Stomach (tissue), 19 donors: Measurements from ENCODE around the gene CBLB. TPM values are rescaled to one million over a fixed set of nuclear protein-coding genes. Genes with fewer than 3 reads are reported as not detected.

Experiments
- DNase-seq, 2 donors: peaks; one replicate each; pipeline versions ENCODE4 v3.0.0 to v3.0.0-alpha.2; 2013 to 2019
- H3K27ac ChIP-seq, 5 donors: fragments of 200-600 bp in 4 of 5; sonication (generic) in 4 of 5; one replicate each; pipeline ENCODE4 v1.5.1; 2013 to 2019; ENCODE audit warnings: mild to moderate bottlenecking in 1 of 5, moderate library complexity in 1 of 5
- H3K27me3 ChIP-seq, 3 donors: fragments of 200-600 bp; sonication (generic); one replicate each; pipeline ENCODE4 v1.5.1; 2017 to 2019; ENCODE audit warnings: mixed run types in 1 of 3
- H3K36me3 ChIP-seq, 4 donors: fragments of 200-600 bp; sonication (generic); 1 replicate in 3 of 4; 2 replicates in 1 of 4; pipeline ENCODE4 v1.5.1; 2016 to 2019
- H3K4me1 ChIP-seq, 4 donors: fragments of 200-600 bp; sonication (generic); one replicate each; pipeline ENCODE4 v1.5.1; 2016 to 2019
- H3K4me3 ChIP-seq, 4 donors: fragments of 200-600 bp; sonication (generic) in 3 of 4; one replicate each; pipeline ENCODE4 v1.5.1; 2016 to 2019; ENCODE audit warnings: mild to moderate bottlenecking in 1 of 4
- H3K9me3 ChIP-seq, 4 donors: fragments of 200-600 bp; sonication (generic); one replicate each; pipeline ENCODE4 v1.5.1; 2016 to 2019
- EP300 ChIP-seq: sonication (generic); formaldehyde crosslinking; IDR thresholded peaks from one replicate; pipeline ENCODE4 v1.6.1; 2017; ENCODE audit warnings: antibody characterized with exemption
- POLR2A ChIP-seq, 4 donors: fragments of 450-650 bp; IDR thresholded peaks; one replicate each; pipeline ENCODE4 v1.6.1; 2016; ENCODE audit warnings: antibody characterized with exemption in 4 of 4, control low read depth in 2 of 4, mild to moderate bottlenecking in 1 of 4, moderate library complexity in 1 of 4
- POLR2AphosphoS5 ChIP-seq, 3 donors: sonication (generic); formaldehyde crosslinking; IDR thresholded peaks; one replicate each; pipeline ENCODE4 v1.6.1; 2016; ENCODE audit warnings: antibody characterized with exemption in 3 of 3
- WGBS, 5 donors: extraction: QIAGEN DNeasy Blood & Tissue Kit in 3 of 5; methylation state at CpG; one replicate each; pipeline versions ENCODE4 v1.1.5 to v1.1.7; 2013 to 2018; 5-methylcytosine and 5-hydroxymethylcytosine counted together
- intact Hi-C: fragments of 100-400 bp; cut with DNase I; formaldehyde crosslinking; loops from one replicate; pipeline ENCODE4 v1.15.1; 2023; ENCODE audit warnings: low total_unique reads
- long read RNA-seq, 10 donors: transcript quantifications; one replicate each; lab custom pipeline, GENCODE V29; 2026
- polyA plus RNA-seq, 3 donors: library from polyadenylated mRNA; stranded (reverse); fragments of 200-250 nt; gene quantifications; one replicate each; pipeline ENCODE4 v1.2.3, GENCODE V29; 2013
- total RNA-seq, 5 donors: library from RNA; depleted of rRNA; stranded (reverse); fragments of >200 nt; gene quantifications; one replicate each; pipeline versions ENCODE4 v1.1.0 to v1.2.3, GENCODE V29; 2014 to 2016
- TF ChIP-seq, protein P1 (sequence below), 7 experiments: fragments of 450-650 bp in 4 of 7; fragments of 200-600 bp in 3 of 7; sonication (generic) in 3 of 7; IDR thresholded peaks; one replicate each; pipeline ENCODE4 v1.5.1; 2016 to 2019; ENCODE audit warnings: antibody characterized with exemption in 7 of 7, control low read depth in 2 of 7, mild to moderate bottlenecking in 1 of 7
- donor health status: healthy with polysubstance abuse.
- donor health status: Bipolar disorder and iron deficiency.
- donor health status: healthy.

CBLB gene
- total RNA-seq (10 to 100 TPM; 26.4 to 94.4 (median 75.9) TPM), polyA plus RNA-seq (1 to 10 TPM; 6.9 to 8.9 (median 7.2) TPM)
- long read RNA-seq, donor 1: 0 reads
- long read RNA-seq, donor 2, full-length matches to known transcripts: 2 of 2 reads
- long read RNA-seq, donor 2, partial matches to known transcripts: 0 of 2 reads
- long read RNA-seq, donor 2, other reads (novel, unspliced or antisense): 0 of 2 reads
- long read RNA-seq, donor 3, full-length matches to known transcripts: 1 of 1 reads
- long read RNA-seq, donor 3, partial matches to known transcripts: 0 of 1 reads
- long read RNA-seq, donor 3, other reads (novel, unspliced or antisense): 0 of 1 reads
- long read RNA-seq, donor 4: 0 reads
- long read RNA-seq, donor 5, partial matches to known transcripts: 36 of 36 reads
- long read RNA-seq, donor 5, other reads (novel, unspliced or antisense): 0 of 36 reads
- long read RNA-seq, donor 6: 0 reads
- long read RNA-seq, donor 7, full-length matches to known transcripts: 1 of 6 reads
- long read RNA-seq, donor 7, partial matches to known transcripts: 5 of 6 reads
- long read RNA-seq, donor 7, other reads (novel, unspliced or antisense): 0 of 6 reads
- long read RNA-seq, donor 8, full-length matches to known transcripts: 2 of 2 reads
- long read RNA-seq, donor 8, partial matches to known transcripts: 0 of 2 reads
- long read RNA-seq, donor 8, other reads (novel, unspliced or antisense): 0 of 2 reads
- long read RNA-seq, donor 9, full-length matches to known transcripts: 1 of 1 reads
- long read RNA-seq, donor 9, partial matches to known transcripts: 0 of 1 reads
- long read RNA-seq, donor 9, other reads (novel, unspliced or antisense): 0 of 1 reads
- long read RNA-seq, donor 10: 0 reads

DNA sequence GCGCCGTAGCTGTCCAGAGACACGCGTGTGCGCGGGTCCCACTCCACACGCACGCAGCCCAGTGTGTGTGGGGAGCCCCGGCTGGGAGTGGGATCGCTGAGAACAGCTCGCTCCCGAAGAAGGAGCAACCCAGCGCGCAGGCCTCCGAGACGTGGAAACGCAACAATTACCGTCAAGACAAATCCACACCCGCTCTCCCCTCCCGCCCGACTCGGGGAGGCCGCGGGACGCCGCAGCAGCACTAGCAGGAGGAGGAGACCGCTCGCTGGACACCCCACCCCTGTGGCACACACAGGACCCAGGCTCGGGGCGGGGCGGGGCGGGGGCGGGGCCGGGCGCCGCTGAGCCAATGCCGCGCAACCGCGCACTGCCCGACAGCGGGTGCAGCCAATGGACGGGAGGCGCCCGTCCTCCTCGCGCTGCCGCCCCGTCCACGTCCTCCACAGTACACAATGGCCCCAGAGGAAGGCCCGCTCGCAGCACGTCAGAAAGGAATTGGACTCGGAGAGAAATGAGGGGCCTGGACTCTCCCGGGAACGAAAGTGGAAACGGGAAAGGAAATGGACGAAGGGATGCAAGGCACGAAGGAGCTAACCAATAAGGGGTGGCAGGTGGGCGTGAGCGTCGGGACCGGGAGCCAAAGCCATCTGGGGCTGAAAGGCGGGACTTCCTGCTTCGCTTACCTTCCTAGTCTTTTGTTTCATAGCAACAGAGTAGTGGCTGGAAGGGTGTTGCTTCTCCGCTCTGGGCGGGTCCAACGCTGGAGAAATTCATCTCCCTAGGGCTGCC lies at the start of gene CBLB:
TSS of gene CBLB (minus strand) at position 271 of the 789 bp plus-strand sequence. CDS start 1,435 bp downstream, outside the sequence.
- H3K27ac ChIP-seq: peak within 1 kb of the TSS; percentile 96 to 98 (median 97)
- H3K9me3 ChIP-seq: no peaks in the 10 kb centered on the region
- intact Hi-C loops: no loop called here
- H3K27me3 ChIP-seq: no peaks in the 10 kb centered on the region
- peaks cover 0 to 10% (median 5%) of the 10 kb centered on the region in 4 donors for H3K36me3 ChIP-seq
- TF ChIP-seq POLR2AphosphoS5 (IDR thresholded peaks at IDR 0.05): peak; percentile 93 to 98 (median 98)
- TF ChIP-seq POLR2A (IDR thresholded peaks at IDR 0.05): peak in 2 of 4 donors; percentile 42 to 56
- TF ChIP-seq EP300: no peak
- TF ChIP-seq, protein P1, sequence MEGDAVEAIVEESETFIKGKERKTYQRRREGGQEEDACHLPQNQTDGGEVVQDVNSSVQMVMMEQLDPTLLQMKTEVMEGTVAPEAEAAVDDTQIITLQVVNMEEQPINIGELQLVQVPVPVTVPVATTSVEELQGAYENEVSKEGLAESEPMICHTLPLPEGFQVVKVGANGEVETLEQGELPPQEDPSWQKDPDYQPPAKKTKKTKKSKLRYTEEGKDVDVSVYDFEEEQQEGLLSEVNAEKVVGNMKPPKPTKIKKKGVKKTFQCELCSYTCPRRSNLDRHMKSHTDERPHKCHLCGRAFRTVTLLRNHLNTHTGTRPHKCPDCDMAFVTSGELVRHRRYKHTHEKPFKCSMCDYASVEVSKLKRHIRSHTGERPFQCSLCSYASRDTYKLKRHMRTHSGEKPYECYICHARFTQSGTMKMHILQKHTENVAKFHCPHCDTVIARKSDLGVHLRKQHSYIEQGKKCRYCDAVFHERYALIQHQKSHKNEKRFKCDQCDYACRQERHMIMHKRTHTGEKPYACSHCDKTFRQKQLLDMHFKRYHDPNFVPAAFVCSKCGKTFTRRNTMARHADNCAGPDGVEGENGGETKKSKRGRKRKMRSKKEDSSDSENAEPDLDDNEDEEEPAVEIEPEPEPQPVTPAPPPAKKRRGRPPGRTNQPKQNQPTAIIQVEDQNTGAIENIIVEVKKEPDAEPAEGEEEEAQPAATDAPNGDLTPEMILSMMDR (IDR thresholded peaks at IDR 0.05): no peak
- DNase-seq: peak; percentile 91 to 98
- peaks cover 23 to 55% (median 35%) of the 10 kb centered on the region in 4 donors for H3K4me1 ChIP-seq
- peak within 1 kb of the TSS; percentile 70 to 92 (median 89) for H3K4me3 ChIP-seq
- WGBS, 5 donors: 0 to 1% (median 0%) methylated on average over 31 to 68 of the region's 68 CpGs

DNA sequence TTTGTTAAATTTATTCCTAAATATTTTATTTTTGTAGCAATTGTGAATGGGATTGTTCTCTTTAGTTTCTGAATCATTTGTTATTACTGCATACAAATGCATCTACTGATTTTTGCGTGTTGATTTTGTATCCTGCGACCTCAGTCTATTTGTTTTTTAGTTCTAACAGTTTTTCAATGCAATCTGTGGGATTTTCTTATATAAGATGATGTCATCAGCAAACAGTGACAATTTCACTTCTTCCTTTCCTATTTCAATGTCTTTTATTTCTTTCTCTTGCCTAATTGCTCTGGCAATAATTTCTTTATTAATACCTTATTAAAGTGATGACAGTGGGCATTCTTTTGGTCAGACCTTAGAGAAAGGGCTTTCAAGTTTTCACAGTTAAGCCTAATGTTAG lies 48.0 kb upstream of the CBLB start:
- no peaks in the 10 kb centered on the region for H3K4me1 ChIP-seq
- H3K36me3 ChIP-seq: no peaks in the 10 kb centered on the region
- DNase-seq: no peak
- no peak overlapping the region for H3K4me3 ChIP-seq
- H3K27ac ChIP-seq: no peak overlapping the region
- no peaks in the 10 kb centered on the region for H3K27me3 ChIP-seq
- no peak for TF ChIP-seq POLR2AphosphoS5 (IDR thresholded peaks at IDR 0.05)
- no peak for TF ChIP-seq POLR2A (IDR thresholded peaks at IDR 0.05)
- TF ChIP-seq EP300: no peak
- TF ChIP-seq, protein P1 (IDR thresholded peaks at IDR 0.05): no peak
- H3K9me3 ChIP-seq: peaks cover 0 to 21% (median 3%) of the 10 kb centered on the region in 4 donors
- 93 to 96% (median 95%) methylated on average over 2 of the region's 2 CpGs for WGBS, 5 donors
- intact Hi-C loops: no loop called here

DNA sequence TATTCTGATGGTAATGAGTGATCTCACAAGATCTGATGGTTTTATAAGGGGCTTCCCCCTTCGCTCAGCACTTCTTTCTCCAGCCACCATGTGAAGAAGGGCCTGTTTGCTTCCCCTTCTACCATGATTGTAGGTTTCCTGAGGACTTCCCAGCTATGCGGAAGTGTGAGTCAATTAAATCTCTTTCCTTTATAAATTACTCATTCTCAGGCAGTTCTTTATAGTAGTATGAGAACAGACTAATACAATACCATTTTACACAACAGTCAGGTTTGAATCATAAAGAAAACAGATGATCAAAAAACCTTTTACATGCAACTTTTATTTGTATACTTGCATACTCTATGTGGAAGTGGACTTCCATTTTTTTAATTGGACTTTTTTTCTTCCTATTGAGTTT lies 46.7 kb upstream of the CBLB start:
- Histone ChIP-seq H3K4me1 (no peaks in the 10 kb centered on the region), H3K36me3 (no peaks in the 10 kb centered on the region), H3K9me3 (peaks cover 0 to 21% (median 3%) of the 10 kb centered on the region in 4 donors), H3K27me3 (no peaks in the 10 kb centered on the region), H3K27ac (no peak overlapping the region), H3K4me3 (no peak overlapping the region)
- intact Hi-C loops: no loop called here
- no peak for TF ChIP-seq POLR2AphosphoS5 (IDR thresholded peaks at IDR 0.05)
- TF ChIP-seq, protein P1 (IDR thresholded peaks at IDR 0.05): no peak
- TF ChIP-seq POLR2A (IDR thresholded peaks at IDR 0.05): no peak
- TF ChIP-seq EP300: no peak
- 80 to 93% (median 90%) methylated on average over 2 of the region's 2 CpGs for WGBS, 5 donors
- no peak for DNase-seq

DNA sequence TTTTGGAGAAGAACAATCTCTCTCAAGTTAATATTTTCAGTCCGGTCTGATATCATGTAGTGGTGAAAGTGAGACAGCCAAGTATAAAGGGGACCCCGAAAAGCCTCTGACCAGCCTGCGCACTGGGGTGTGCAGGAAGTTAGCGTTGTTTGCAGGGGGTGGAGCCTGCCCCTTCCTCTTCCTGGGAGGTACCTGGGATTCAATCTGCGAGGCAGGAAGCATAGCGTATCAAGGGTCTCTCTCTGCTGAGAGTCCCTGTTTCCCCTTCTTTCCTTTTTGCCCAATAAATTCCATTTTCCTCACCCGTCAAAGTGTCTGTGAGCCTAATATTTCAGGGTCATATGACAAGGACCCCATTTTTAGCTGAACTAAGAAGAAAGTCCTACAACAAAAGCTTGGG lies 44.8 kb upstream of the CBLB start:
- no peak for TF ChIP-seq POLR2A (IDR thresholded peaks at IDR 0.05)
- TF ChIP-seq POLR2AphosphoS5 (IDR thresholded peaks at IDR 0.05): no peak
- Histone ChIP-seq H3K27me3 (no peaks in the 10 kb centered on the region), H3K9me3 (peaks cover 0 to 9% (median 0%) of the 10 kb centered on the region in 4 donors), H3K4me3 (no peak overlapping the region), H3K4me1 (no peaks in the 10 kb centered on the region), H3K27ac (no peak overlapping the region), H3K36me3 (no peaks in the 10 kb centered on the region)
- WGBS, 5 donors: 93 to 99% (median 94%) methylated on average over 7 of the region's 7 CpGs
- DNase-seq: no peak
- intact Hi-C loops: no loop called here
